CD4-positive, alpha-beta T cell treated with Interleukin-12 subunit alpha and Interleukin-12 subunit beta, for 1 hour (primary cell): ENCODE data around the gene MYPN.
"Not testable (repeated sequence)": the region's sequence is repeated elsewhere in the genome, so short reads cannot be mapped to it uniquely, and the experiment has no call there.

Source experiments
- DNase-seq: peaks from one replicate; pipeline ENCODE4 v3.0.0-alpha.2; 2020

MYPN gene

DNA sequence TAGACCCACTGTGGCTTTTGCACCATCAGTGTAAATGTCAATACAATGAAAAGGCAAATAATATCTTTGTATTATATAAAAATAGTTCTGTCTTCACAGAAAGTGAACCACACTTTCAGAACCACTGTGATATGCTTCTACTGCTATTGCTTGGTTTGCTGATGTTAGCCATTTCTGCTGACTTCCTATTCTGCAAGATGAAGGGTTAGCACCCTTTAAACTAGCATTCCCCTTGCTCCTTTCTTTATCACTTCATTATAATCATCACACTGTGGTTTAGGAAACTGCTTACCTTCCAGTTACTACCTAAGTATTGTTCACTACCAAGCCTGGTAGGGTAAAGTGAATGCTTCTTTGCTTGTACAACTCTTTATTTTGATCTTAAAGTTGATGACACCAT is 29.2 kb downstream of the MYPN start:
- no peak for DNase-seq

DNA sequence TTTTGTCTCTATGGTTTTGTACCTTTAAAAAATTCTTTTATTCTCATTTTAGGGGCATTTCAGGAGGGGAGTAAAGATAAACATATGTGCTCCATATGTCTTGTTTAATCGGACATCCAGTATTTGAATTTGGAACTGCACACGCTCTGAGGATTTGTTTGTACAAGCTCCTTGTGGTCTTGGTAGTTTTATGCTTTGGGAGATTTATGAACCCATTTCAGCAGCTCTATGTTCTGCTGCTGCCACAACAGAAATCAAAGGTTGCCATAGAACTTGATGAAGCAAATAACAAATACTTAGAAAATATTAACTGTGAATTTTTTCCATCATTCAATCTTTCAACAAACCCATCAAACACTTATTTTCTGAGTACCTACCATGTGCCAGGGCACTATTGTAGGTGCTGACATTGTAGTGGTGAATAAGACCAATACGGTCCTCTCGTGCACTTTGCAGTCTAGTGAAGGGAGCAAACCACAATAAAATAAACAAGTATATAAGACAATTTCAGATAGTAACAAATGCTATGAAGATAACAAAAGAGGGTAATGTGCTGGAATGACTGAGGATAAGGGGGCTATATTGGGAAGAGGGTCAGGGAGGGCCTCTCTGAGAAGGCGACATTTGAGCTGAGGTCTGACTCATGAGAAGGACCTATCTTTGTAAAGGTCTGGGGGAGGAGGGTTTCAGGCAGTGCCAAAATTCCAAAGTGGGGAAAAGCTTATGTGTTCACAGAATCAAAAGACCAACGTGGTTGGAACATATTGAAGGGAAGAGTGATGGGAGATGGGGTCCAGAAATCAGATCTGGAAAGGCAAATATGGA is 30.4 kb downstream of the MYPN start:
- DNase-seq = no peak

DNA sequence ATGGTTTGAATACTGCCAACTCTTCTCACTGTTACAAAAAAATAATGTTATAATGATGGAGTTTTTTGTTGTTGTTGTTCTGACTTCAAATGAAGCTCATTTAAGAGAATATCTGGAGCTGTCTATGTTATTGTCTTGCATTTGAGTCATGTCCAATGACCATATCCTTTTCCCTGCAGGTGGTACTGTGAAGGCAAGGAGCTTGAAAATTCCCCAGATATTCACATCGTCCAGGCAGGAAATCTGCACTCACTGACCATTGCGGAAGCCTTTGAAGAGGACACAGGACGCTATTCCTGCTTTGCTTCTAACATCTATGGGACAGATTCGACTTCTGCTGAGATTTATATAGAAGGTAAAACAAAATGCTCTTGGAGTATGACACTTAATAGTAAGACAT is 33.5 kb downstream of the MYPN start:
- no peak for DNase-seq

DNA sequence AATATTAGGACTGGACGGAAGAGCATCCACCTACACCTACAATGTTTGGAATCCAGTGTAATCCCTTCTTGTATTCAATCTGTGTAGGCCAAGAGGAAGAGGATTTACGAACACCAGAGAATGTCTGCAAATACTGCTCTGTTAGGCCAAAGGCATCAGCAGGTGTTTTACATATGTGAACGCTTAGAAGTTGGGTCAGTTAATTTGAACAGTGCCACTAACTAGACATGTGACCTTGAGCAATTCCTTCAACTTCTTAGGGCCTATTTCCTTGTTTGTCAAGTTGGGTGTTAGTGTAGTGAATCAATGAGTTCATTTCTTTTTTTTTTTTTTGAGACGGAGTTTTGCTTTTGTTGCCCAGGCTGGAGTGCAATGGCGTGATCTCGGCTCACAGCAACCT is 35.4 kb downstream of the MYPN start:
- DNase-seq = no peak

DNA sequence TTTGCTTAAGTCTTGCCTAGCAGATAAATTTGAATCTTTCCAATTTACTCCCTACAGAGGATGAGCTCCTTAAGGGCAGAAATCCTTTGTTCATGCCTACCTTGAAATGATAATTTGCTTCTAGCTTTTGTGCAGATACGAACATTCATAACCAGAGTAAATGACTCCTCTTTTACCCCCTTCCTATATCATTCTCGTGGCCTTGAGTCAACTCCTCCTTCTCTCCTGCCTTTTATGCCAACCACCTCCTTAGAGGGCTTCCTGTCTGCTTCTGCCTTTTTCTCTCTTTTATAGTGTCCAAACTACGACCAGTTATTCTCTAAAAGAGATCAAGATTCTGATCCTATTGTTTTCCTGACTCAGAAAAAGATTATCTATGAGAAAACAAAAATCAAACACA is 36.4 kb downstream of the MYPN start:
- DNase-seq = no peak

DNA sequence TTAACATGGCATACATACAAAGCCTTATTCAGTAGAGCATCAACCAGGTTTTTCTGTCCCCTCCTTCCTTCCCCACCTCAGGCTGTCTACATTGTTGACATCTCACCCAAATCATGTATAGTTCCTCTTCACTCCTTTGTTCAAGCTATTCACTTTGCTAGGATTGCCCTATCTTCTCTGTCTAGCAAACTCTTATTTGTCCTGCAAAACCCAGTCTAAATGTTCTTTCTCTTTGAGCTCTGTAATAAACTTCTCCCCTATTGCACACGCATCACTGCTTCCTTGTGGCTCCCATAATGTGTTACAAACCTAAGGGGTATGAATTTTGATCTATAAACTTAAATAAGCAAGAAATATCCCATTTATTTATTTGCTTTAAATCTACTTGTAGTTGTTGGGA is 36.8 kb downstream of the MYPN start:
- DNase-seq = no peak

DNA sequence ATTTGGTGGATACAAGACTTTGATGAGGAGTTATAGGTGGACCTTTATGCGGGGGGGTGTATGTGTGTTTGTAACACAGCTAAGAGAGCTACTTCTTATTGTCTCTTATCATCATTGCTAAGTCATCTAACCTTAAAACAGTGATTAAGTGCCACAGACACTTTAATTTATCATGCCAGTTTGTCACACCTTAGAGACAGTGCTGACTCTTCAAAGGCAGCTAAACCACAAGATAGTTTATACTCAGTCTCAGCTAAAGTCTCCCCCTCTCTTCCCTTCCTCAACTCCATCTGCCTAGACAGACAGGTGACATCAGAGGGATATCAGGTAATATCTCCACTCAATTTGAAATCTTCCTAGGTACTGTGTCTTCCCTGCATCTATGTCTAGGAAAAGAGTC is 42.2 kb downstream of the MYPN start:
- no peak for DNase-seq

DNA sequence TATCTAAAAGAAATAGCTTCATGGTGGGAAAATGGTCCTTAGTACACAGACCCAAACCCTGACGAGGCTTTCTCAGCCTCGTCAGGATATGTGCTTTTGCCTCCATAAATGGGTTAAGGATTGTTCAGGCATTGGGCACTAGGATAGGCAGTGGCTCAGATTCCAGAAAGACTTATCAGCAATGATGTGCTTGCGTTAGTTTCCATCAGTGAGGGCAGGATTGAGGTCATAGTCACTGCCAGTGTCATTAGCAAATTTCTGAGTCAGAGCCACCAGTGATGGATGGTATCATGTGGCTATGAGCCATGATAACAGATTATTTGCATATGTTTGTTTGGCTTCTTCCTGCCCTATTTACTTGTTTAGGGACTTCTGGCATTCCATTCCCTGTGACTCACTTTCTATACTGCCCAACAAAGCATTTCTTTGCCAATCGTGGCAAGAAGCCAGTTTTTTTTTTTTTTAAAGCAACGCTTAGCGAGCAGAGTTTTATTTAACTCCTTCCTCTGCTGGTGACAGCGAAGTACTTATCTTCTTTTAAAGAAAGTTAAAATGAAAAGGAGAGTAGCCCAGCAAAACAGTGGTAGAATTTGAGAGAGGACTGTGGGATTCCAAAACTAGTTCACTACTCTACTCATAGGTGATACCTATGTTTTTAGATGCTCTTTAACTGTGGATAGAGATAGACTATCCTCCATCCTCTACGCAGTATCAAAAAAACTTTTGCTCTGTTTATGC is 44.4 kb downstream of the MYPN start:
- DNase-seq = no peak

DNA sequence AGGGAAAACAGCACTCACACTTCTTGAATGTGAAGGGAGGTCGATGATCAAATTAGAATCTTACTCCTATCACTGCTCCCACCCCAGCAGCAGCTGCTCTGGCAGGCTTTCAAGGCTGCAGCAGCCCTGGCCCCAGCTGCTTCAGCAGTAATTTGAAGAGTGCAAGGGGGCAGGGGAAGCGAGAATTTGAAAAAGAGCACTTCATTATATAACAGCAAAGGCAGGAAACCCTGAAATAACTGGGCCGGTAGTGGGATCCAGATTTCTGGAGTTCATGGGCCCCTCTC is 44.9 kb downstream of the MYPN start:
- no peak for DNase-seq

DNA sequence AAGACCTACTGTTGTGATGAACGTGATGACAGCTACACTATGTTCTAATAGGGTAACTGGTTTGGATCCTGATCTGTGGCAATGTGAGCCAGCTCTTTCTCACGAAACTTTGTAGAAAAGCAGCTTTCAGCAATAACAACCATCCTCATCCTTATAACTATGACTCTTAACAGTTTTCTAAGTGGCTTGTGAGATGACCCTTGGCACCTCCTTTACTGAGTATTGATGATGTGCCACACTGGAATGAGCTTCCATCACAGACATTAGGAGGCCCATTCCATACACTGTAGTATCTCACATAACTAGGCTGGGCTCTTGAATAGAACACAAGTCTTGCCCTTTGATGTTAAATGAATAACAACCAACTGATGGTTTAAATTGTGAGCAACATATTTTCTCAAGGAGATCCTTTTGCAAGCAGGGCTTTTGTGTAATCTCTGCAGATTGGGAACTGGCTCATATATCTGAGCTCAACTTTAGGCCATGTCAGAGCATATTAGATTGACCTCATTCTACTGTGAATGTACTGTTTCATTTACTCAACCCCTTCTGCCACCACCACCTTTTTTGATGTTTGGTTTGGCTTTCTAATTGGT is 46.4 kb downstream of the MYPN start:
- no peak for DNase-seq

DNA sequence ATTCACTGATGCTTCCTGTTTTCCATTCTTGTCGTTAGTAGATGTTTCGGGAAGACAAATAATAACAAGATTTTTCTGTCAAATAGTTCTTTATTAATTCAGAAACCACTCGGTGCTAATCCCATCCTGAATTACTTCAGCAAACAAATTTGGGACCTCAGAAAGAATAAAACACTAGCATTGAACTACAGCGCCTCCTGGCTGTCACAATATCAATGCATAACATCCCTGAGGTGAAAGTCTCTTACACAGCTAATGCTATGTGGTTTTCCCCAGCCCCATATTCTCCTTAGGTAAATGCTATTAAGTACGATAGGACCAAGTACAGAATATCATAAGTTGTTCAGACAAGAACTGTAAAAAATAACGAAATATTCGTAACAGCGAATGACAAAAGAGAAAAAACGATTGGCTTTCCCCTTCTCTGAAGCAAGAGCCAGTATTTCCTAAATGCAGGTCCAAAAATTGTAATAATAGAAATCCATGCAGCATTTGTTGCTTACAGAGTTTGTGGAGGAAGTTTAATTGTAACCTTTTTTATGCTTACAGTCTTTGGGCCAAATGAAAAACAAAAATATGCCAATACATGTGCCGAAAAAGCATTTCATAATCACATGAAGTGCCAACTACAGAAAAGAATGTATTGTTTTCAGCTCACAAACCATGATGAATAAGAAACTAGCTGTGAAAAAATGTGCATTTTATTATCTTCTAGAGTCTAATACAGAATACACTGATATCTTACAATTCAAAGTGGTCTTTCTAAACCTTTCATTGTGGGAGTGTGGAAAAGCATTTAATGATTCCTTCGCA is 47.3 kb downstream of the MYPN start:
- peak; percentile 70 for DNase-seq

DNA sequence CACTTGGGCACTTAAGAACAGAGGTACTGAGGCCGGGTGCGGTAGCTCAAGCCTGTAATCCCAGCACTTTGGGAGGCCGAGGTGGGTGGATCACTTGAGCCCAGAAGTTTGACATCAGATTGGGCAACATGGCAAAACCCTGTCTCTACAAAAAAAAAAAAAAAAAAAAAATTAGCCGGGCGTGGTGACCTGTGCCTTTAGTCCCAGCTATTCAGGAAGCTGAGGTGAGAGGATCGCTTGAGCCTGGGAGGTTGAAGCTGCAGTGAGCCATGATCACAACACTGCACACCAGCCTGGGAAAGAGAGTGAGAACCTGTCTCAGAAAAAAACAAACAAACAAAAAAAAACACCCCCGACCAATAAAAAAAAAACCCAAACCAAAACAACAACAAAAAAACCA is 48.2 kb downstream of the MYPN start:
- DNase-seq = not testable (repeated sequence)

DNA sequence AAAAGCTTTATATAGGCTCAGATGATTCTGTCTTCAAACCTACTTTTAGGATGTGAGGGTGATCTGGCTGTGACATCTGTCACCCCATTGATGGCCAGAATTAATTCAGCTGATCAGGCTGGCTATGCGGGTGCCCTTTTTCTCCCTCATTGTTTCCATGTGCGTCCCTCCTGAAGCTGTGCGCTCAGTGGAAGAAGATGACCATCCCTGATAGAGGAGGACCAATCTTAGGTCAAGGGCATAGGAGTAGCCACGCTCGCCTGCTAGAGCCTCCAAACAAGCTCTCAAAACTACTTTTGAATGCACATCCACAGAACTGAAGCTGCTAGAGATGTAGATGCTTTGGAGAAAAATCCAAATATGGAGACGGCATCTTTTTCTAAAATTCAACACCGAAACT is 48.7 kb downstream of the MYPN start:
- no peak for DNase-seq

DNA sequence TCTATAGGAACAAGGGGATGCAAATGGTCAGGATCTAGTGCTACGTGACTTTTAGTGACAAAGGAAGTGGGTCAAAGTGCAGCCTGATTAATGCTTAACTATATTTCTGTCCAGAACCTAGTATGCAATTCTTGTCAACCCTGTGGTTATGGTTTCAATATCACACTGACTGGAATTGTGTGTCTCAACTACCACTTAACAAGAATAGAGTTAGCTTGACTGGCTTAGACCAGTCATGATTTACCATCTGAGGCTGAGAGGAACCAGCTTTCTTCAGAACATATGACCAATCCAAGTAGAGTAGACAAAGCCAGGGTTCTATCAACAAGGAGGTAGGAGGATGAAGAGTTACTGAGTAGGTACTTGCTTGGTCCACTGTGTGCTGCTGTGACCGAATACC is 54.4 kb downstream of the MYPN start:
- no peak for DNase-seq

DNA sequence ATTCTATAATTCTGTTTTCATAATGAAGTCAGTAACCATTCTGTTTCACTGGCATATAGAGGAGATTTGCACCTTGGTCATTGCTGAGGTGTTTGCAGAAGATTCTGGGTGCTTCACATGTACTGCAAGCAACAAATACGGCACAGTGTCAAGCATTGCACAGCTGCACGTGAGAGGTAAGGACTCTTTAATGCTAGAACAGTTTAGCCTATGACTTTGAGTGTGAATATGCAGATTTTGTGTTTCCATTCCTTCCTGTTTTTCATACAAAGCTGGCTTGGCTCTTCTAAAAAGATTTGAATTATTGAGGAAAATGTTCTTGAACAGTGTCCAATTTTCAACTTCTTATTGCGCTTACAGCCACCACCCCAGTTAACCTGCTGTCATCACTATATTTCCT is 56.4 kb downstream of the MYPN start:
- DNase-seq = no peak

DNA sequence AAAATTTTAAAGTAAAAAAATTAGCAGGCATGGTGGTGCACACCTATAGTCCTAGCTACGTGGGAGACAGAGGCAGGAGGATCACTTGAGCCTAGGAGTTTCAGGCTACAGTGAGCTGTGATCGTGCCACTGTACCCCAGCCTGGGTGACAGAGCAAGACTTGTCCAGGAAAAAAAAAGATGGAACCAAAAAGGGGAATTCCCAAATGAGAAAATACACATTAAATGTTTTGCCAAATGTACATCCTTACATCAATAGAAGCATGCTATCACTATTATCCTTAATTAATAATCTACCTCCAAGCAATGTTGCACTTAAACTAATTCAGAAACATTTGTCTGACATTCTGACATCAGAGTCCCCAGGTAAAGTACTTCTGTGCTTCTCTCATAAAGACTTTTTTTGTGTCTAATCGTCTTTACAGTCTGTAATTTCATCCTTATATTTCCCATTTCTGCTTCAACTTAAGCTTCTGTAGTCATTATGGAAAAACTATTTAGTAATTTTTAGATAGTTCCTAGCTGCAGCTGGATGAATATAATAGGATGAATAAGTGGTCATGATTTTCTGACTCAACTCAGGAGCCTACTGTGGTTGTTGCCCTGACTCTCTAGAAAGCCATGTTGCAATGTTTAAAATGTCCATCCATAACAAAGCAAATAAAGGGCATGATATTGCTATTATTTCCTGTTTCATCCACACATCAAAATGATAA is 57.7 kb downstream of the MYPN start:
- no peak for DNase-seq

DNA sequence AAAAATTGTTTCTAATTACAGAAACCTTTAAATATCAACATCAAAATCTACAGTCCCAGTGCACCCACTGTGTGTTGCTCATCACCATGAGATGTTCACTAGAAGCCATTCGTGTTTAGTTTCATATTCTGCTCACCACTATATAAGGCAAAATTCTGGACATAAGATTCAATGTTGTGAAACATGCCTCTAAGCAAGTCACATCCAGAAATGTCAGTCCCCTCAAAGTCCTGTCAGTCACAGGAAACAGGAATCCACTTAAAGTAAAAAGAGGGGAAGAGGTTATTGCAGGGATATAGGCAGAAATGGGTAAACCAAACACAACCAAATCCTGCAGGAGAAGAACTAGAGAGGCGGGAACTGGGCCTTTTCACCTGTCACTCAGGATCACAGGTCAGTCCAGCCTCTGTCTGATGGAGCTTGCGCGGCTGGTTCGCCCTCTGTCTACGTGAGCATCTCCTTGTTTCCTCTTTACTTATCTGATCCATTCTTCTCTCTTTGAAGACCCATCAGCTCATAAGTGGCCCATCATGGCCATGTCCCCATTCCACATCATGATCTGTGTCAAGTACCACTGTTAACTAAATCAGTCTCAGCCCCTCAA is 58.4 kb downstream of the MYPN start:
- no peak for DNase-seq

DNA sequence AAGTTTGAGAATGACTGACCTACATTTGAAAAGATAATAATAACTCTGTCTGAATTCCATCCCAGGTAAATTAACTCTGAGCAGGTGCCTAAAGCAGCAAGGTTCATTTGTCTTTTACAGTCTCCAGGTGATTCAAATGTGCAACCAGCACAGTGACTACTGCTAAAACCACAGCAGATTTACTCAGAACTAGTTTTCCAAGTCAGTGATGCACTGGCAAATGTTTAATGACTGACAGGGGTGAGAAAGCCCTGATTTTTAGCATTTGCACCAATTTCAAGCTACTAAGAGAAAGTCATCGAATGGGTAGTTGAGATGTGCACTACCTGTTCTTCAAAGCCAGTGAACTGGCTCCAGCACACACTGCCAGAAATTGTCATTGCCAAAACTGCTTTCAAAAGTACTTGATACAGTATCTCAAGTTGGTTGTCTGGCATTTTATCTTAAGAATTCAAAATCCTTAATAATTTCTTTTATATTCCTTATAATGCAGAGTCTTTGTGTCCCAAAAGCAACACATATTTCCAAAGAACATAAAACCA is 62.3 kb downstream of the MYPN start:
- DNase-seq = no peak

DNA sequence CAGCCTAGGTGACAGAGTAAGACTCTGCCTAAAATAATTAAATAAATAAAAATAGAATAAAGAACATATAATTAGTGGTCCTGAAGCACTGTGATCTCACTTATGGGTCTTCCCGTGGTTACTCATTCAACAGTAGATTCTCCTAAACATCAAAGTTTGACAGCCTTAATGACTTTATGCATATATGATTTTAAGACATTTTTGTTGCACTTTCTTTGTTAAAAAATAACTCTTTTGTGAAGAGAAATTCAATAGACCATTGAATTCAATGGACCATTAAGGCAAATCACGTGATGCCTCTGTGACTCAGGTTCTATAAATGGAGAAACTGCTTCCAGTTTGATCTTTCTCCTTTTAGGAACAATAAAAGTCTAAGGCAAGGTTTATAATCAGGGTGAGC is 63.0 kb downstream of the MYPN start:
- DNase-seq = no peak

DNA sequence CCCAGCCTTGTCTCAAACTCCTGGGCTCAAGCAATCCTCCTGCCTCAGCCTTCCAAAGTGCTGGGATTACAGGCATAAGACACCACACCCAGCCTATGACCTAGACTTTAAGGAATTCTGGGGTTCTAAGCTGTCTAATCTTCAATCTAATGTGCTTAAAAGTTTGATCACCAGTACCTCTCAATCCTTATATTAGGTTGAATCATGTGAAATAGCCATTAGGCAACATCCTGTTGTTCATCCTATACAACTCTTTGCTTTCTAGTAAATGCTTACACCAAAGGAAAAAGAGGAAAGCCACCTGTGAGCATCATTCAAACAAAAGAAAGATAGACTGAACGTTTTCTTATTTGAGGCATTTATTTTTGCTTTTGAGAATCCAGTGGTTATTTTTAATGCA is 66.7 kb downstream of the MYPN start:
- no peak for DNase-seq

DNA sequence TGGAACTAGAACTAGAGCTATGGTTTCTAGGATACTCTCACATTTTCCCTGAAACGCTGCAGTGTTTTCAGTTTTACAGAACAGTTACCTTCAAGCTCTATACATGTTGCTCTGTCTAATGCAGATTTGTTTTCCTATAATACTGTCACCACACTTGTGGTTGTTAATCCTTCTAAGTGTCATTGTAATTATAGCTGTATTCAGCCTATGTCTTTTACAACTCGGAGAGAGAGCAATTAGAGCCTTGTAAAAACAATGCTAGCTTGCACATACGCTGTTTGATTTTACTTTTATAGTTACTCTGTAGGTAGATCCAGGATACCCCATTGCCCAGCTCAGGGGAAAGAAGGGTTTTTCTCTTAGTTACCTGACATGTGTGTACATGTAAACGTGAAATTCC is 67.5 kb downstream of the MYPN start:
- DNase-seq = no peak

DNA sequence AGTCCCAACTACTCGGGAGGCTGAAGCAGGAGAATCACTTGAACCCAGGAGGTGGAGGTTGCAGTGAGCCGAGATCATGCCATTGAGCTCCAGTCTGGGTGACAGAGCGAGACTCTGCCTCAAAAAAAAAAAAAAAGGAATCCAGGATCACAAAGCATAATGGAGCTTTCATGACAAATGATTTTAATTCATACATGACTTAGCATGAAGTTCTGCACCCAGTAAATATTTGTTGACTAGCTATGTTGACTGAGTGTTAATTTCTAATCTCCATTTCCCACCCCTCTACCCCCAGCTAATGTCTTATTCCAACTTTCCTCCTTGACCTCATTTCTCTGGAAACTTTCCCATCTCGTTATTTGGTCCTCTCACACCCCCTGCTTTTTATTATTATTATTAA is 69.3 kb downstream of the MYPN start:
- no peak for DNase-seq
